Fibroblast of villous mesenchyme (primary cell): ENCODE results near the gene MRPS23. TPM values are rescaled to one million over a fixed set of nuclear protein-coding genes. Genes with fewer than 3 reads are reported as not detected.

Source experiments
- DNase-seq: peaks from one replicate; pipeline ENCODE4 v3.0.0-alpha.2; 2010; ENCODE audit warnings: low read depth
- H3K4me3 ChIP-seq: 2 replicates; pipeline ENCODE4 v1.5.1; 2011; ENCODE audit warnings: low read depth, mild to moderate bottlenecking, low read length
- total RNA-seq: library from RNA; depleted of rRNA; stranded (reverse); fragments of >200 nt; gene quantifications from 2 replicates; pipeline ENCODE4 v1.2.3, GENCODE V29; 2012
- TF ChIP-seq, protein P1 (sequence below): IDR thresholded peaks from 2 replicates; pipeline ENCODE4 v1.5.1; 2012; ENCODE audit warnings: low read depth, mild to moderate bottlenecking, low read length; ENCODE audit not compliant: insufficient read depth

MRPS23 gene
- total RNA-seq, 1 donor: 22.0 TPM

DNA sequence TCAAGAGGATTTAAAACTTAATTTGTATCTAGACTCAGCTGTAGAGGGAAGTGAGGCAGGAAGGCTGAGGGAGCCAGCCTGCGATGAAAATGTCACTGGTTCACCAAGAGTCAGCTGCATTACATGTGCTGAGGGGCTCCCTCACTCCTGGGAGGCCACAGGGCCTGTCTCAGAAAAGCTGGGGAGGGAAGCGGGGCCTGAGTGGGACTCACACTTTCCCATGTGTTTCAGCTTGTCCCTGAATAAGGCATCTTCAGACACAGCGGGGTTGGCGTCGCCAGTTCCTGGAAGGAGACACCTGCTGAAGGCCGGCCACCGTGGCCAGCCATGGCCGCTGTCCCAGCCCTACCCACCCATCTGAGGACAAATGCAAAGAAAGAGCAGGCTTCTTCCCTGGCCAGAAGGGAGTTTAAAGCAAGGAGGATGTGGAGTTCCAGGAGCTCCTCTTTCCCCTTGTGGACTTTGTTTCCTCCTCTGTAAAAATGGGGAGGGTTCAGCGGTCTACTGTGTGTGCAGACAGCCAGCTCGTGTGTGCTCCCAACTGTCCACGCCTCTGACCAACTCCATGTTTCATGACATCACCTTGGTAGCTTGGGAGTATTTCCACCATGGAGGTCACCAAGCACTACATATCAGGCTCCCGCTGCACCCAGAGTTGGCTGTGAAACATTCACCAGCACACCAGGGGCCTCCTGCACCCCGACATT, 19.2 kb upstream of the MRPS23 start:
- TF ChIP-seq, protein P1, sequence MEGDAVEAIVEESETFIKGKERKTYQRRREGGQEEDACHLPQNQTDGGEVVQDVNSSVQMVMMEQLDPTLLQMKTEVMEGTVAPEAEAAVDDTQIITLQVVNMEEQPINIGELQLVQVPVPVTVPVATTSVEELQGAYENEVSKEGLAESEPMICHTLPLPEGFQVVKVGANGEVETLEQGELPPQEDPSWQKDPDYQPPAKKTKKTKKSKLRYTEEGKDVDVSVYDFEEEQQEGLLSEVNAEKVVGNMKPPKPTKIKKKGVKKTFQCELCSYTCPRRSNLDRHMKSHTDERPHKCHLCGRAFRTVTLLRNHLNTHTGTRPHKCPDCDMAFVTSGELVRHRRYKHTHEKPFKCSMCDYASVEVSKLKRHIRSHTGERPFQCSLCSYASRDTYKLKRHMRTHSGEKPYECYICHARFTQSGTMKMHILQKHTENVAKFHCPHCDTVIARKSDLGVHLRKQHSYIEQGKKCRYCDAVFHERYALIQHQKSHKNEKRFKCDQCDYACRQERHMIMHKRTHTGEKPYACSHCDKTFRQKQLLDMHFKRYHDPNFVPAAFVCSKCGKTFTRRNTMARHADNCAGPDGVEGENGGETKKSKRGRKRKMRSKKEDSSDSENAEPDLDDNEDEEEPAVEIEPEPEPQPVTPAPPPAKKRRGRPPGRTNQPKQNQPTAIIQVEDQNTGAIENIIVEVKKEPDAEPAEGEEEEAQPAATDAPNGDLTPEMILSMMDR: no peak
- DNase-seq: no peak
- no peak overlapping the region for H3K4me3 ChIP-seq

DNA sequence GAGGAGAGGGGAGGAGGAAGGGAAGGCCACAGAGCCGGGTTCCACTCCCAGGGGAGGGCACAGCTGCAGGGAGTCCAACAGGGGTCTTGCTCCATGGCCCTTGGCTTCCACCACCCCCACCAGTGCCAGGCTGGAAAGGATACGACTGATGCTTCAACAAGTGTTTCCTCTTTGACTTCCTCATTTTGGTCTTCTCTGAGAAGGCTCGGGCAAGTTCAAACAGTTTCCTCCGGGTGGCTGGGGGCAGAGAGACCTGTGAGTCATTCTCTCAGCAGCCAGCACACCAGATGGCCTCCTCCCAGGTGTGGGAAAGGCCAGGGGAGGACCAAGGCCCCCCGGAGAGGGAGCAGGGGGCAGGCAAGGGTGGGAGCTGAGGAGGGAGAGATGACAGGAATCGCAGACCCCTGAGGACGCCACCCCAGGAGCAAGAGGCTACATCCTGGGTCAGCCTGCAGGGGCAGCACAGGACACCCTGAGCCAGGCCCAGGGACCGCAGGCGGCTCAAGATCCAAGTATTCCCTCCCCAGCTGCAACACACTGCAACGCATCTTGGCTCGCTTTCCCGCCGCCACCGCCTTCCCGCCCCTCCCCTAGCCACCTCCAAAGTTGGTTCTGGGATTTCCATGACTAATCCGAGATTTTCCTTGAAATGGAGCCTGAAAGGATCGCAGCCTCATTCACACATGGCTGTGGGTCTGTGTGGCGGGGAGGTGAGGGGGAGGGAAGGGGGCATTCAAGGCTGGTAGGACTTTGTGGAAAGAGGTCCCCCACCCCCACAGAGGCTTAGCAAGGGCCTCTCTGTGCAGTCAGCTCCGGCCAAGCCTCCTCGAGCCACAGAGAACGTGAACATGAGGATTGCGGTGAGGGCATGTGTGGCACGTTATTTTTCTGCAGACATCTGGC, 18.4 kb upstream of the MRPS23 start:
- DNase-seq: peak; percentile 93
- no peak overlapping the region for H3K4me3 ChIP-seq
- TF ChIP-seq, protein P1: peak; percentile 57

DNA sequence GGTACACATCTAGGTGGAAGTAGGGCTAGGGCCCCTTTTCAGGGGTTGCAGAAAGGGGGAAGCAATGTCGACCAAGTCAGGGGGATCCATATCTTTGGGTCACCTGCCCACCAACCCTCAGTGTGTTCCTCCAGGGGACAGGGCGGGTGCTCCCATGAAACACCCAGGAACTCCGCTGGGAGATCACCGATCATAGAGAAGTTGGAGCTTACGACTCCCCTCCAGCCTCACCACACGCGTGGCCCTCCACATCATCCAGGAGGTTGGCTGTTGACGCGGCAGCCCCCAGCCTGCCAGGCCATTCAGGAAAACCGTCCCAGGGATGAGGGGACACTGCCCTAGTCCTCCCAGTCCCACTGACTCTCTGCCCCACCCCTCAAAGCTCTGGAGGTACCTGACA, 17.3 kb upstream of the MRPS23 start:
- H3K4me3 ChIP-seq: no peak overlapping the region
- TF ChIP-seq, protein P1: no peak
- DNase-seq: no peak

DNA sequence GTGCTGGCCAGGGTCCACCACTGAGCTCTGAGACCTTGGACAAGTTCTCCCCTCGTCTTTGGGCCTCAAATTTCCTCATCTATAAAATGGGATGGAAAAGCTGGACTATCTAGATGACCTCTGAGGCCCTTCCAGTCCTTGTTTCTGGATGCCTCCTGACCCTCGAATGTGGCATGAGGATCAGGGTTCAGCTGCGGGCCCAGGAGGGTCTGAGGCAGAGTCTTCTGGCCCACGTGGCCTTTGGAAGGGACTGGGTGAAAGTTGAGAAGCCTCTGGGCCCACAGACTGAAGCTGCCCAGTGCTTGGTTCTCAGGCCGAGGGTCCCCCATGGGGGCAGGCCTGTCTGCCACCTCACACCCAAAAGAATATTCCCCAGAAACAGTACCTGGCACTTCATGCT, 16.9 kb upstream of the MRPS23 start:
- TF ChIP-seq, protein P1: no peak
- no peak overlapping the region for H3K4me3 ChIP-seq
- no peak for DNase-seq

DNA sequence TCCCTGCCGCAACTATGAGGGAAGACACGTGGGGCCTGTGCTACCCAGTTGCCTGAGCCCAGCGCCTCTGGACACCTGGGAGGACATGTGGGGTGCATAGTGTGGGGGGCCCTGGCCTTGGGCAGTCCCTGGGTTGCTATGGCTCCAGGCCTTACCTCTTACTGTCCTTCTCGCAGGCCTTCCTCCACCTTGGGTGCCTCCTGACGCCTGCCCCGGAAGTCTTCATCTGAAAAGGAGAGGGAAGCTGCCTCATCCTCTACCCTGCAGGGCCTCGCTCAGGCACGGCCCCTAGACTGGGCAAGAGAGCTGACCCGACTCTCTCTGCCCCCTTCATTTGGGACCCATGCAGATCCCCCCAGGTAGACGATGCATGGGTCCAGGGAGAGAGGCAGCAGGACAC, 16.5 kb upstream of the MRPS23 start:
- DNase-seq: no peak
- TF ChIP-seq, protein P1: no peak
- H3K4me3 ChIP-seq: no peak overlapping the region

DNA sequence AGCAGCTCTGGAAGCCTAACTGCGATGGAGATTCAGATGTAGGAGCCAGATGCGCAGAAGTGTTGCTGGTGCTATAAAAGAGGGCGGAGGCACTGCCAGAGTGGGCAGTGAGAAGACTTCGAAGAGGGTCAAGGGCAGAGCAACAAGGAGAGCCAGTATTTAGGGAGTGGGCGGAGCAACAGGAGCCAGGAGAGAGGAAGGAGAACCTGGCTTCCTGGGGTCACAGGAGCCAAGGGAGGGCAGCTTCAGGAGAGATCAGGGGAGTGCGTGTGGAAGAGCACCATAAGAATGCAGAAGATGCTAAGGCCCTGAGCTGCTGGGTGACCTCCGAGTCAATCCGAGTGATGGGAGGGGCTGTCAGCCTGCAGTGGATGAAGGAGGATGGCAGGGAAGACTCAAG, 14.4 kb upstream of the MRPS23 start:
- TF ChIP-seq, protein P1: no peak
- H3K4me3 ChIP-seq: no peak overlapping the region
- no peak for DNase-seq
